Measurements from ENCODE around the gene IREB2.
"Not testable (repeated sequence)": the region's sequence is repeated elsewhere in the genome, so short reads cannot be mapped to it uniquely, and the experiment has no call there.

IREB2 gene

DNA sequence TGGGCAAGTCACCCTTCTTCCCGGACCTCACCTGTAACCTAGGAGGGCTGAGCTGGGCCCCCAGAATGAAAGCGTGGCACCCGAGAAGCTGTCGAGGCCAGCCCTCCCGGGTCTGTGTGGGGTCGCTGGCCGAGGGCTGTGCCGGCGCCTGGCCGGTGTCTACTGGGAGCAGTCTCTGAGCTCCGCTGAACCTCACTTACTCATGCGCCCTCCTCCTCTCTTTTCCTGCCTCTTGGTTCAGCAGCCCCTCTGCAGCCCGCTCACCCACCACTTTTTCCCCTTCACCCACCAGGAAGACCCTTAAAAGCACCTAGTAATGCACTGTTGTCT, 69.8 kb downstream of the IREB2 start:
- DNase-seq (ENCODE audit: low read depth, low spot score) = no peak
- H3K36me3 ChIP-seq (ENCODE audit: insufficient read depth, insufficient read length, low read length) = no peaks in the 10 kb centered on the region
- H3K4me1 ChIP-seq (ENCODE audit: insufficient read depth, insufficient read length) = no peaks in the 10 kb centered on the region
- H3K27me3 ChIP-seq (ENCODE audit: insufficient read depth, insufficient read length) = peaks cover 27% of the 10 kb centered on the region
- peak overlapping the region; percentile 88 for H3K9ac ChIP-seq (ENCODE audit: insufficient read length, low read depth)
- peak overlapping the region; percentile 87 for H3K4me3 ChIP-seq (ENCODE audit: insufficient read length, low read depth)
- TF ChIP-seq YY1 (IDR thresholded peaks at IDR 0.05; ENCODE audit: insufficient read depth, insufficient read length) (no peak), ZNF274 (IDR thresholded peaks at IDR 0.05; ENCODE audit: low read depth, low read length) (no peak), SUZ12 (IDR thresholded peaks at IDR 0.05; ENCODE audit: extremely low read depth, insufficient read depth, insufficient read length) (no peak)
- peaks cover 12% of the 10 kb centered on the region; the same call in 1 of the 2 replicates for H3K9me3 ChIP-seq (ENCODE audit: insufficient read depth, low read length)

DNA sequence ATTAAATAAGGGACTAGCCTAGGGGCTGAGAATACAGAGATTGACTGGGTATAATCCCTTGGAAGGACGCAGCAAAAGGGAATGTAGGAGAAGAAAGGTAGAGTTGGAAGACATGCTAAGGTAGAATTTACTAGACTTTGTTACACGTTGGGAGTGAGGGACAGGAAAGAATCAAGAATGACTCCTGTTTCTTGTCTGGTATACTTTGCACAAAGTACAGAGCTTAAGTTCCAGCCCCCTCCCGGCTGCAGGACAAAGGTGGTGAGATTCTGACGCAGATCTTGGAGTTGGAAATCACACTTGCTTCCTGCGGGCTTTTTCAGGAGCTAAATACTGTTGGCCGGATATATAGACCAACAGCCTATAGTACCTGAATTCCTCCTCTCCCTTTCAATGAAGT, 70.3 kb downstream of the IREB2 start:
- H3K4me3 ChIP-seq (ENCODE audit: insufficient read length, low read depth) = peak overlapping the region; percentile 87

DNA sequence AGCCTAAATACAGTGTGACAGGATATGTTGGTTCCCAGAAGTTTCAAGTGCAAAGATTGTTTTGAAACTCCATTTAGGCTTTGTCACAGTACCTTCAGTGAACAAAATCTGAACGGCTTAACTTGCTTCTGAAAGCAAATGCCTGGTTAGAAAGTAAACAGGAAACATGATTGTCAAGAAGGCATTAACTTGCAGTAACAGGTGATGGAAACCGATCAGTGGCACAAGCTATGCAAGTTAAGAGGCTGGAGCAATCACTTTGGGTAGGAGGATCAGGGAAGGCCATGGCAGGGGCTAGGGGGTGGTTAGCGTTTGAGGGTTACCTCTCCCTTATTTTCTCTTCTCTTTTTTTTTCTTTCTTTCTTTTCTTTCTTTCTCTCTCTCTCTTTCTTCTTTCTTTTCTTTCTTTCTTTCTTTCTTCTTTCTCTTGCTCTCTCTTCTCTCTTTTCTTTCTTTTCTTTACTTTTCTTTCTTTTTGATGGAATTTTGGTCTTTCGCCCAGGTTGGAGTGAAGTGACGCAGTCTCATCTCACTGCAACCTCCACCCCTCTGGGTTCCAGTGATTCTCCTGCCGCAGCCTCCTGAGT, 71.8 kb downstream of the IREB2 start:
- DNase-seq (ENCODE audit: low read depth, low spot score) = no peak
- no peak overlapping the region for H3K4me3 ChIP-seq (ENCODE audit: insufficient read length, low read depth)
- H3K4me1 ChIP-seq (ENCODE audit: insufficient read depth, insufficient read length) = no peaks in the 10 kb centered on the region
- H3K36me3 ChIP-seq (ENCODE audit: insufficient read depth, insufficient read length, low read length) = no peaks in the 10 kb centered on the region
- peaks cover 12% of the 10 kb centered on the region; the same call in 1 of the 2 replicates for H3K9me3 ChIP-seq (ENCODE audit: insufficient read depth, low read length)
- no peak overlapping the region for H3K9ac ChIP-seq (ENCODE audit: insufficient read length, low read depth)
- peaks cover 27% of the 10 kb centered on the region for H3K27me3 ChIP-seq (ENCODE audit: insufficient read depth, insufficient read length)
- TF ChIP-seq YY1 (IDR thresholded peaks at IDR 0.05; ENCODE audit: insufficient read depth, insufficient read length) = no peak
- TF ChIP-seq SUZ12 (IDR thresholded peaks at IDR 0.05; ENCODE audit: extremely low read depth, insufficient read depth, insufficient read length) = no peak
- no peak for TF ChIP-seq ZNF274 (IDR thresholded peaks at IDR 0.05; ENCODE audit: low read depth, low read length)

More for the DNA sequence above, 70.3 kb downstream of the IREB2 start:
- Histone ChIP-seq H3K9me3 (ENCODE audit: insufficient read depth, low read length) (peaks cover 12% of the 10 kb centered on the region; the same call in 1 of the 2 replicates), H3K4me1 (ENCODE audit: insufficient read depth, insufficient read length) (no peaks in the 10 kb centered on the region), H3K9ac (ENCODE audit: insufficient read length, low read depth) (no peak overlapping the region), H3K27me3 (ENCODE audit: insufficient read depth, insufficient read length) (peaks cover 27% of the 10 kb centered on the region), H3K36me3 (ENCODE audit: insufficient read depth, insufficient read length, low read length) (no peaks in the 10 kb centered on the region)
- no peak for TF ChIP-seq SUZ12 (IDR thresholded peaks at IDR 0.05; ENCODE audit: extremely low read depth, insufficient read depth, insufficient read length)
- DNase-seq (ENCODE audit: low read depth, low spot score) = no peak

DNA sequence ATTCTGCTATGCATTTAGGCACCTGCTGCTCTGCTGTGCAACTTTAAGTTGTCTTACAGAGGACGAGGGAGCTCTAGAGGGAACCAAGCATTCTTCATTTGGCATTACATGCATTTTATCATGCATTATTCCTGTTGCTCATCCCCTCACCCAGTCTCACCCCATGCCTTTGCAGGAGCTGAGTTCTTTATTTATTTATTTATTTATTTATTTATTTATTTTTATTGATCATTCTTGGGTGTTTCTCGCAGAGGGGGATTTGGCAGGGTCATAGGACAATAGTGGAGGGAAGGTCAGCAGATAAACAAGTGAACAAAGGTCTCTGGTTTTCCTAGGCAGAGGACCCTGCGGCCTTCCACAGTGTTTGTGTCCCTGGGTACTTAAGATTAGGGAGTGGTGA, 82.0 kb downstream of the IREB2 start:
- not testable (repeated sequence) for H3K4me3 ChIP-seq (ENCODE audit: insufficient read length, low read depth); DNase-seq (ENCODE audit: low read depth, low spot score); H3K9ac ChIP-seq (ENCODE audit: insufficient read length, low read depth); H3K27me3 ChIP-seq (ENCODE audit: insufficient read depth, insufficient read length); H3K36me3 ChIP-seq (ENCODE audit: insufficient read depth, insufficient read length, low read length); H3K4me1 ChIP-seq (ENCODE audit: insufficient read depth, insufficient read length)
- H3K9me3 ChIP-seq (ENCODE audit: insufficient read depth, low read length) = peaks cover 21% of the 10 kb centered on the region; the same call in 1 of the 2 replicates

DNA sequence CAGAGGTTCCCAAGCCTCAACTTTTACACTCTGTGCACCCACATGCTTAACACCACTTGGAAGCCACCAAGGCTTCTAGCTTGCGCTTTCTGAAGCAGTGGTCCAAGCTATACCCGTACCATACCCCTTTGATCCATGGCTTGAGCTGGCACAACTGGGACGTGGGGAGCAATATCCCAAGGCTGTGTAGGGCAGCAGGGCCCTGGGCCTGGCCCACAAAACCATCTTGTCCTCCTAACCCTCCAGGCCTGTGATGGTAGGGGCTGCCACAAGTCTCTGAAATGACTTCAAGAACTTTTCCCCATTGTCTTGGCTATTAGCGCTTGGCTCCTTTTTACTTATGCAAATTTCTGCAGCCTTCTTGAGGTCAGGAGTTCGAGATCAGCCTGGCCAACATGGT, 86.2 kb downstream of the IREB2 start:
- H3K9ac ChIP-seq (ENCODE audit: insufficient read length, low read depth) = no peak overlapping the region
- peaks cover 21% of the 10 kb centered on the region; the same call in 1 of the 2 replicates for H3K9me3 ChIP-seq (ENCODE audit: insufficient read depth, low read length)
- H3K4me3 ChIP-seq (ENCODE audit: insufficient read length, low read depth) = no peak overlapping the region
- no peak for DNase-seq (ENCODE audit: low read depth, low spot score)
- H3K4me1 ChIP-seq (ENCODE audit: insufficient read depth, insufficient read length) = no peaks in the 10 kb centered on the region
- TF ChIP-seq YY1 (IDR thresholded peaks at IDR 0.05; ENCODE audit: insufficient read depth, insufficient read length) (no peak), SUZ12 (IDR thresholded peaks at IDR 0.05; ENCODE audit: extremely low read depth, insufficient read depth, insufficient read length) (no peak), ZNF274 (IDR thresholded peaks at IDR 0.05; ENCODE audit: low read depth, low read length) (no peak)
- H3K36me3 ChIP-seq (ENCODE audit: insufficient read depth, insufficient read length, low read length) = no peaks in the 10 kb centered on the region
- H3K27me3 ChIP-seq (ENCODE audit: insufficient read depth, insufficient read length) = no peaks in the 10 kb centered on the region

DNA sequence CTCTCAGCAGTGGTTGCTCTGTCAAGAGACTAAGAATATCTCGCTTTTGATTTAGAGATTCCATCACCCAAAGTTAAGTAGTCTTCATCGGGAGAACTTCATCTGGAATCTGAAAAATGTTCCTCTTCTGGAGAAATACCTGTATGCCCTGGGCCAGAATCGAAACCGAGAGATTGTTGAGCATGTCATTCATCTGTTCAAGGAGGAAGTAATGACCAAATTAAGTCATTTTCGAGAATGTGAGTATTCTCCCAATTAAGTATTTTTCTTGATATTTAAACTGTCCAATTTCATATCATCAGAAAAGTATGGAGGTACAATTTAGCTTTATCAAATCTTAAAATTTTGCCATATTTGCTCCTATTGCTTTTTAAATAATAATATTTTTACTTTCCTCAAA, 89.3 kb downstream of the IREB2 start:
- TF ChIP-seq YY1 (IDR thresholded peaks at IDR 0.05; ENCODE audit: insufficient read depth, insufficient read length) = no peak
- no peak for TF ChIP-seq SUZ12 (IDR thresholded peaks at IDR 0.05; ENCODE audit: extremely low read depth, insufficient read depth, insufficient read length)
- TF ChIP-seq ZNF274 (IDR thresholded peaks at IDR 0.05; ENCODE audit: low read depth, low read length) = no peak
- Histone ChIP-seq H3K4me3 (ENCODE audit: insufficient read length, low read depth) (no peak overlapping the region), H3K36me3 (ENCODE audit: insufficient read depth, insufficient read length, low read length) (no peaks in the 10 kb centered on the region), H3K27me3 (ENCODE audit: insufficient read depth, insufficient read length) (no peaks in the 10 kb centered on the region), H3K9ac (ENCODE audit: insufficient read length, low read depth) (no peak overlapping the region), H3K4me1 (ENCODE audit: insufficient read depth, insufficient read length) (no peaks in the 10 kb centered on the region), H3K9me3 (ENCODE audit: insufficient read depth, low read length) (peaks cover 21% of the 10 kb centered on the region; the same call in 1 of the 2 replicates)
- no peak for DNase-seq (ENCODE audit: low read depth, low spot score)

DNA sequence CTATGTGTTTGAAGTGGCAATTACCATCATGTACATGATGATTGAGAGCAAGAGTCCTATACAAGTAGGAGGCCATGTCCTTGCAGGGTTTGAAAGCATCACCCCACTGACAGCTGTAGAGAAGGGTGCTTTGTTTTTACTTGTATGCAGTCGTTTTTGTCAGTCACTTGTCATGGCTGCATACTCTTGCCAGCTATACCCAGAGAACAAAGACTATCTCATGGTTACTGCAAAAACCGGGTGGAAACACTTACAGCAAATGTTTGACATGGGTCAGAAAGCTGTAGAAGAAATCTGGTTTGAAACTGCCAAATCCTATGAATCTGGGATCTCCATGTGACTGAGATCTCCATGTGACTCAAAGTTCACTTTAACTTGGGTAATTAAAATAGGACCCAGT, 95.3 kb downstream of the IREB2 start:
- no peak for TF ChIP-seq YY1 (IDR thresholded peaks at IDR 0.05; ENCODE audit: insufficient read depth, insufficient read length)
- no peaks in the 10 kb centered on the region for H3K27me3 ChIP-seq (ENCODE audit: insufficient read depth, insufficient read length)
- H3K9me3 ChIP-seq (ENCODE audit: insufficient read depth, low read length) = no peaks in the 10 kb centered on the region
- no peak overlapping the region for H3K4me3 ChIP-seq (ENCODE audit: insufficient read length, low read depth)
- H3K4me1 ChIP-seq (ENCODE audit: insufficient read depth, insufficient read length) = no peaks in the 10 kb centered on the region
- no peak overlapping the region for H3K9ac ChIP-seq (ENCODE audit: insufficient read length, low read depth)
- DNase-seq (ENCODE audit: low read depth, low spot score) = no peak
- no peaks in the 10 kb centered on the region for H3K36me3 ChIP-seq (ENCODE audit: insufficient read depth, insufficient read length, low read length)

DNA sequence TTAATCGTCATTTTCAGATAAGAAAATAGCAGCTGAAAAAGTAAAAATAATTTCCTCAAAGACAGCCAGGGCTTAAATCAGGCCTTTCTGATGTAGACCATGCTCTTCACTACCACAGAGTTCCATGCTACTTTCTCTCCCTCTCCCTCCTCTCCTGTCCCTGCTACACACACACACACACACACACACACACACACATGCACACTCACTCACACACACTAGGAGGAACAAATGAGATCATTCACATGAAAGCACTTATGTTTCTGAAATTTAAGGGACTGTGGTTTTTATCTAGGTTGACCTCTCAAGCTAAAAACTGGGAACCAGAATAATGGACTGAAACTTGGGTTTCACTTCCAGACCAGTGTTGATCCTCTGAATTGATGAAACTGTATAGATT, 98.1 kb downstream of the IREB2 start:
- no peak overlapping the region for H3K9ac ChIP-seq (ENCODE audit: insufficient read length, low read depth)
- no peaks in the 10 kb centered on the region for H3K9me3 ChIP-seq (ENCODE audit: insufficient read depth, low read length)
- no peaks in the 10 kb centered on the region for H3K27me3 ChIP-seq (ENCODE audit: insufficient read depth, insufficient read length)
- H3K4me1 ChIP-seq (ENCODE audit: insufficient read depth, insufficient read length) = no peaks in the 10 kb centered on the region
- DNase-seq (ENCODE audit: low read depth, low spot score) = no peak
- TF ChIP-seq SUZ12 (IDR thresholded peaks at IDR 0.05; ENCODE audit: extremely low read depth, insufficient read depth, insufficient read length) = no peak
- H3K36me3 ChIP-seq (ENCODE audit: insufficient read depth, insufficient read length, low read length) = no peaks in the 10 kb centered on the region
- H3K4me3 ChIP-seq (ENCODE audit: insufficient read length, low read depth) = no peak overlapping the region

Data from NT2/D1 (cell line).